HepG2 (cell line): ENCODE results near the gene KLK7. TPM values are rescaled to one million over a fixed set of nuclear protein-coding genes. Genes with fewer than 3 reads are reported as not detected.

ENCODE experiments used
- ATAC-seq: fragments of 200-7000 bp; cut with Tn5 transposase; 3 replicates; pipeline ENCODE4 v1.9.1; 2020; ENCODE audit warnings: mild to moderate bottlenecking, moderate library complexity
- BruUV-seq: library from RNA; stranded (reverse); fragments of 400-500 nt; replicated peaks from 2 replicates; lab custom pipeline; 2021; lab: Mats Ljungman, UMichigan
- CTCF ChIA-PET: fragments of 300-600 bp; formaldehyde crosslinking; extraction: SDS; loops from one replicate; lab custom pipeline; 2021; ENCODE audit warnings: low total read pairs, inconsistent platforms, low intra/inter-chr PET ratio; lab: Yijun Ruan, JAX
- POLR2A ChIA-PET: fragments of 350-600 bp; sonication (Branson Sonifier 250); formaldehyde crosslinking; loops from one replicate; lab custom pipeline; 2020; ENCODE audit warnings: antibody characterized with exemption, inconsistent platforms; lab: Yijun Ruan, JAX
- DNase-seq: peaks from one replicate; pipeline ENCODE4 v3.0.0-alpha.2; 2015; ENCODE audit warnings: low spot score
- FAIRE-seq: peaks from 3 replicates; lab custom pipeline; 2011; peaks lifted over from hg19 to GRCh38; lab: Jason Lieb, UNC
- H2AFZ ChIP-seq: one replicate; pipeline ENCODE4 v1.6.1; 2011; ENCODE audit warnings: low read length, inconsistent platforms
- H3K27ac ChIP-seq: fragments of 300-600 bp; 3 replicates; pipeline ENCODE4 v1.8.0; 2011; ENCODE audit warnings: mixed run types, mild to moderate bottlenecking, mixed read lengths, low read length, inconsistent platforms; ENCODE audit not compliant: insufficient read depth; ENCODE audit errors: extremely low read length
- H3K27me3 ChIP-seq, 2 experiments: fragments of 200-600 bp in 1 of 2; 2 replicates in 1 of 2; 3 replicates in 1 of 2; pipeline versions ENCODE4 v1.6.0 to v1.8.0; 2011; ENCODE audit warnings: low read length in 2 of 2, mild to moderate bottlenecking in 2 of 2, moderate library complexity in 2 of 2, inconsistent platforms in 1 of 2; ENCODE audit not compliant: insufficient read depth in 2 of 2, control insufficient read depth in 1 of 2
- H3K36me3 ChIP-seq, 2 experiments: fragments of 200-600 bp in 1 of 2; replicated peaks in 1 of 2; 2 replicates in 1 of 2; 3 replicates in 1 of 2; pipeline versions ENCODE4 v1.5.1 to v1.8.0; 2011; ENCODE audit warnings: low read length in 2 of 2, inconsistent platforms in 1 of 2; ENCODE audit not compliant: insufficient read depth in 2 of 2, control insufficient read depth in 1 of 2
- H3K4me1 ChIP-seq: 2 replicates; pipeline ENCODE4 v1.5.1; 2012; ENCODE audit warnings: low read length, inconsistent platforms; ENCODE audit not compliant: insufficient read depth
- H3K4me2 ChIP-seq: 2 replicates; pipeline ENCODE4 v1.6.0; 2011; ENCODE audit warnings: low read depth, low read length, inconsistent platforms
- H3K4me3 ChIP-seq, 3 experiments: fragments of 200-600 bp in 1 of 3; sonication (generic), shearing (Covaris generic) in 1 of 3; replicated peaks in 1 of 3; 2 replicates each; pipeline ENCODE4 v1.5.1; 2011 to 2016; ENCODE audit warnings: low read length in 3 of 3, inconsistent platforms in 2 of 3, low read depth in 2 of 3, mild to moderate bottlenecking in 2 of 3, control low read depth in 1 of 3, mixed read lengths in 1 of 3; ENCODE audit not compliant: insufficient read depth in 1 of 3
- H3K79me2 ChIP-seq: one replicate; pipeline ENCODE4 v1.6.1; 2011; ENCODE audit warnings: low read length, inconsistent platforms; ENCODE audit not compliant: insufficient read depth
- H3K9ac ChIP-seq: 2 replicates; pipeline ENCODE4 v1.6.0; 2011; ENCODE audit warnings: mild to moderate bottlenecking, low read depth, low read length, inconsistent platforms; ENCODE audit not compliant: insufficient read depth
- H3K9me3 ChIP-seq: 2 replicates; pipeline ENCODE4 v1.5.1; 2012; ENCODE audit warnings: mild to moderate bottlenecking, low read length
- H4K20me1 ChIP-seq: 2 replicates; pipeline ENCODE4 v1.6.0; 2011; ENCODE audit warnings: inconsistent platforms, mild to moderate bottlenecking, low read length, moderate library complexity; ENCODE audit not compliant: insufficient read depth
- ARNT ChIP-seq: fragments of 450-650 bp; IDR thresholded peaks from 2 replicates; pipeline ENCODE4 v1.6.1; 2017
- FOSL1 ChIP-seq: sonication (generic); formaldehyde crosslinking; IDR thresholded peaks from 2 replicates; pipeline ENCODE4 v1.9.0; 2021; ENCODE audit warnings: missing genetic modification reagents, borderline replicate concordance
- MAFK ChIP-seq, 2 experiments: IDR thresholded peaks in 1 of 2; conservative IDR thresholded peaks in 1 of 2; 2 replicates each; pipeline ENCODE4 v1.6.1; 2011; ENCODE audit warnings: improper control_type of control experiment in 2 of 2, low read length in 2 of 2
- MXD3 ChIP-seq: IDR thresholded peaks from 2 replicates; pipeline ENCODE4 v1.6.1; 2016; ENCODE audit warnings: mild to moderate bottlenecking, missing biosample characterization, missing genetic modification reagents
- MZF1 ChIP-seq: sonication (generic); formaldehyde crosslinking; IDR thresholded peaks from 2 replicates; pipeline ENCODE4 v1.8.1; 2023; ENCODE audit warnings: mild to moderate bottlenecking, missing genetic modification reagents, borderline replicate concordance
- NCOA2 ChIP-seq: sonication (generic); formaldehyde crosslinking; IDR thresholded peaks from 2 replicates; pipeline ENCODE4 v1.8.0; 2022; ENCODE audit warnings: inconsistent platforms
- PAX8 ChIP-seq: sonication (generic); formaldehyde crosslinking; IDR thresholded peaks from 2 replicates; pipeline ENCODE4 v1.8.0; 2022; ENCODE audit warnings: mild to moderate bottlenecking, missing genetic modification reagents, borderline replicate concordance
- PHF21A ChIP-seq: sonication (generic); formaldehyde crosslinking; IDR thresholded peaks from 2 replicates; pipeline ENCODE4 v1.5.0; 2020; ENCODE audit warnings: mild to moderate bottlenecking, missing genetic modification reagents
- POGZ ChIP-seq: sonication (generic); formaldehyde crosslinking; IDR thresholded peaks from 2 replicates; pipeline ENCODE4 v1.4.0; 2020; ENCODE audit warnings: mild to moderate bottlenecking, missing genetic modification reagents
- PPARG ChIP-seq: conservative IDR thresholded peaks from 2 replicates; pipeline ENCODE4 v1.6.1; 2016; ENCODE audit warnings: missing biosample characterization, missing genetic modification reagents
- RAD51 ChIP-seq: fragments of 450-650 bp; IDR thresholded peaks from 2 replicates; pipeline ENCODE4 v1.6.1; 2016; ENCODE audit warnings: borderline replicate concordance
- RFX5 ChIP-seq: IDR thresholded peaks from 2 replicates; pipeline ENCODE4 v1.6.1; 2011; ENCODE audit warnings: low read depth, low read length, improper control_type of control experiment
- TAF1 ChIP-seq: sonication (generic); formaldehyde crosslinking; IDR thresholded peaks from 2 replicates; pipeline ENCODE4 v1.4.0; 2020; ENCODE audit warnings: missing genetic modification reagents
- ZBTB38 ChIP-seq: sonication (generic); formaldehyde crosslinking; IDR thresholded peaks from 2 replicates; pipeline ENCODE4 v1.5.1; 2020; ENCODE audit warnings: mild to moderate bottlenecking, missing genetic modification reagents
- ZNF33B ChIP-seq: sonication (generic); formaldehyde crosslinking; IDR thresholded peaks from 2 replicates; pipeline ENCODE4 v1.5.1; 2020; ENCODE audit warnings: mild to moderate bottlenecking, missing genetic modification reagents
- ZNF441 ChIP-seq: sonication (generic); formaldehyde crosslinking; IDR thresholded peaks from 2 replicates; pipeline ENCODE4 v1.7.0; 2021; ENCODE audit warnings: missing genetic modification reagents, borderline replicate concordance
- ZNF572 ChIP-seq: sonication (generic); formaldehyde crosslinking; IDR thresholded peaks from 2 replicates; pipeline ENCODE4 v1.5.1; 2020; ENCODE audit warnings: mild to moderate bottlenecking, missing genetic modification reagents
- ZNF747 ChIP-seq: sonication (generic); formaldehyde crosslinking; IDR thresholded peaks from 2 replicates; pipeline ENCODE4 v1.8.1; 2023; ENCODE audit warnings: missing genetic modification reagents, mild to moderate bottlenecking, borderline replicate concordance
- WGBS: methylation state at CpG from one replicate; pipeline ENCODE4 v1.1.6; 2017; ENCODE audit warnings: low lambda C conversion rate; 5-methylcytosine and 5-hydroxymethylcytosine counted together
- in situ Hi-C: cut with HindIII; loops from 2 replicates; pipeline ENCODE4 v1.10.0; 2017; ENCODE audit warnings: low pct_unique_long_range_greater_than_20kb; ENCODE audit not compliant: extremely low pct_ligation_motif_present
- intact Hi-C: fragments of 100-400 bp; cut with micrococcal nuclease; formaldehyde crosslinking; loops from one replicate; pipeline ENCODE4 v1.10.0; 2022; ENCODE audit not compliant: unreplicated experiment
- polyA plus RNA-seq, 8 experiments: library from polyadenylated mRNA; depleted of rRNA in 3 of 8; stranded (reverse) in 7 of 8; unstranded in 1 of 8; fragments of >200 nt; fragmentation: Illumina TruSeq in 4 of 8; extraction: Trizol in 4 of 8; gene quantifications; 2 replicates each; pipeline versions ENCODE4 v1.2.1 to v1.2.3, GENCODE V29; 2011 to 2016; ENCODE audit warnings: low read depth in 4 of 8, missing spikeins in 1 of 8, mixed read lengths in 1 of 8; ENCODE audit not compliant: insufficient read depth in 1 of 8
- total RNA-seq, 5 experiments: library from RNA; depleted of rRNA; stranded (reverse); fragments of >200 nt; fragmentation: Illumina TruSeq; extraction: Trizol; gene quantifications; 2 replicates each; pipeline ENCODE4 v1.2.3, GENCODE V29; 2016; ENCODE audit warnings: low read depth in 1 of 5

Gene KLK7
- total and polyA plus RNA-seq, 2 of the 13 experiments (the other 11 are each of a cell fraction or from before 2014, with no cell fraction given): not detected

- no peak overlapping the region for H3K4me2 ChIP-seq
- no peak overlapping the region for H3K9ac ChIP-seq
- no TSS peak for BruUV-seq
- H3K4me3 ChIP-seq: no peak overlapping the region
- ChIA-PET CTCF (no interaction called here), POLR2A (no interaction called here)
- H3K9me3 ChIP-seq: no peaks in the 10 kb centered on the region
- H3K27ac ChIP-seq: no peak overlapping the region
- H4K20me1 ChIP-seq: no peaks in the 10 kb centered on the region
- no peaks in the 10 kb centered on the region for H3K36me3 ChIP-seq
- H2AFZ ChIP-seq: no peak overlapping the region
- 37% methylated on average over 4 of the region's 4 CpGs for WGBS
- intact Hi-C loops: no loop called here
- peaks cover 0 to 7% of the 10 kb centered on the region in 2 experiments; a peak in 1 of 5 replicates for H3K27me3 ChIP-seq
- ATAC-seq (no peak), DNase-seq (no peak), FAIRE-seq (no peak)
- H3K4me1 ChIP-seq: no peaks in the 10 kb centered on the region
- no peaks in the 10 kb centered on the region for H3K79me2 ChIP-seq
- TF ChIP-seq MZF1 (CRISPR knock-in tag): no peak
- no peak for TF ChIP-seq RFX5
- TF ChIP-seq POGZ (CRISPR knock-in tag): no peak
- TF ChIP-seq PPARG: no peak
- no peak for TF ChIP-seq ARNT
- no peak for TF ChIP-seq PHF21A
- no peak for TF ChIP-seq ZNF441
- no peak for TF ChIP-seq MXD3 (CRISPR knock-in tag)
- TF ChIP-seq MAFK (conservative IDR thresholded peaks at IDR 0.05 in 1 of 2, IDR thresholded peaks at IDR 0.05 in 1 of 2; ENCODE audit: low read length in 2 of 2): no peak
- no peak for TF ChIP-seq ZNF747
- TF ChIP-seq FOSL1 (CRISPR knock-in tag): no peak
- TF ChIP-seq ZBTB38: no peak
- TF ChIP-seq PAX8: no peak
- no peak for TF ChIP-seq RAD51
- TF ChIP-seq NCOA2 (CRISPR knock-in tag): no peak
- no peak for TF ChIP-seq ZNF33B
- TF ChIP-seq TAF1 (CRISPR knock-in tag): no peak
- TF ChIP-seq ZNF572 (CRISPR knock-in tag): no peak
- in situ Hi-C loops: loop anchor here (25.0 kb wide), 1 partner anchor 143 kb away; the partner anchor contains the start of gene KLK14
These were observed 38.9 kb downstream of the KLK7 start for GRCh38 chr19:50944795-50945194.
